HG02642 (cell line): ENCODE measurements around the gene ALG3.

Experiments
- ATAC-seq: cut with Tn5 transposase; IDR thresholded peaks from one replicate; pipeline ENCODE4 v1.9.1; 2021; ENCODE audit warnings: mild to moderate bottlenecking; ENCODE audit not compliant: unreplicated experiment, poor library complexity

The ALG3 gene

DNA sequence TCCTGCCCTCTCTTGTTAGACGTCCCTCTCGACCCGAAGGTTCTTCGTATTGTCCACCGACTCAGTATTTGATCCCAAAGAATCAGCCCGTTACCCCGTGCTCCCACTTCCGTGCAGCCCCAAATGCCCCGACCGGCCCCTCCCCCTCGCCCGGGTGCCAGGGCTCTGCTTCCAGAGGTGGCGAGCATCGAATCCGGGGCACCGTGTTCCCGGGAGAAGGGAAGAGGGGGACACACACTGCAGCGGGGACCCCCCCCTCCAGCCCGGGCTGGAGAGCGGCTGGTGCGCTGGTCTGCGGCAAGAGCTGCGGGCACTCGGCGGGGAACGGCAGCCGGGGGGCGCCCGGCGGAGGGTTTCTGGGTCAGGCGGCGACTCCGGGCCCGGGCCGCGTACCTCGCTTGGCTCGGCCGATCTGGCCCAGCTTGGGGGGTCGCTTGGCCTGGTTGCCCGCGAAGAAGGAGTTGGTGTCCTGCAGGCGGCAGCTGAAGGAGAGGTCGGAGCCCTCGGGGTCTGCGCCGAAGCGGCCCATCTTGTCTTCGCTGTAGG lies 12.0 kb upstream of the ALG3 start:
- ATAC-seq = no peak

DNA sequence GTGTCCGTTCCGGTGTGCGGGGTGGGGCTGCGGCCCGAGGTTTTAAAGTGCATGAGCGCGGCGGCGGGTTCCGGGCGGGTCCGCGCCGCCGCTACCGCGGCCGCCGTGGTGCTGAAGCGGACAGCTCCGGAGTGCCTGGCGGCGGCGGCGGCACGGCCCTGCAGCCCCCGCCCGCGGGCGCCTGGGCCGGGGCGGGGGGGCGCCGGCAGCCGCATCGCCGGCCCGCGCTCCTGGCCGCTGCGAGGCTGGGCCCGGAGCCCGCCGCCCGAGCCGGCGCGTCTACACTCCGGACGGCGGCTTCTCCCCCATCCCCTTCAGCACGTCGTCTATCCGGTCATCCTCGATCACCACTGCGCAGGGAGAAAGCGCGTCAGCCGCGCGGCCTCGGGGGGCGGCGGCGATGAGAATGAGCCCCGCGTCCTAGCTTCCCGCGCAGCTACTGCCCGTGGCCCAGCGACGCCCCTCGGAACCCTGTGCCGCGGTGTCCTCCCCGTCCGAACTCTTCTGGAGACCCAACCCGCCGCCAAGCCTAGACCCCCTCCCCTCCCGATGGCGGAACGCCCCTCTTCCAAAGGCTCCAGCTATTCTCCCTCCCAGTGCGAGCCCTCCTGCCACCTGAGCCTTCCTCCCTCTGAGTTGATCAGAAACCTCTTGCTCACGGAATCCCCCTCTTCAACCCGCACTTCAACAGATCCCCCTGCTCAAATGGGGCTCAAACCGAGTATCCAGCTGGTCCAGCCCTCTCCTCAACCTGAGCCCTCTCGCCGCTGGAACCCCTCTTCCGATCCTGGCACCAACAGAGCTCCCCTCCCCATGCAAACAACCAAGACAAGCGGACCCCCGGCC lies 11.3 kb upstream of the ALG3 start:
- ATAC-seq = no peak

DNA sequence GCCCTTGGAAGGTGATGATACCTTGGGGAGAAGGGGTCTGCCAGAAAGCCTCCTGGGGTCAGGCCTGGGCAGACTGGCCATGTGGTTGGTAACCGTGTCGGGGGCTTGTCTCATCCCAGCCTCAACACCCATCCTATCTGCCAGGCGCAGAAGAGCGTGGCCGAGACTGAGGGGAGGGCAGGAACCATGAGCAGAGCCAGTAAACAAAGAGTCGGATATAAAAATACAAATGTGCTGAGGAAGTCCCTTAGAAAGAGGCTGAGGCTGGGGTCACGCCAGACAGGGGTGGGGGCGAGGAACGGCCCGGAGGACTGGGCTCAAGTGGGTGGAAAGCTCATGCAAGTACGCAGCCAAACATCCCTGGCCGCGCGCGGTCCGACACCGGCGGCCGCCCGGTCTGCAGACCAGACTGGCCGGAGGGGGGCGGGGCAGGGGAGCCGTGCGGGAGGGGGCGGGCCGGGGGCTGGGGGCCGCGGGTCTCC lies 10.7 kb upstream of the ALG3 start:
- ATAC-seq = no peak

- no peak for ATAC-seq
Measured at GRCh38 chr3:184258926-184259325, 10.2 kb upstream of the ALG3 start.

- no peak for ATAC-seq
Measured at GRCh38 chr3:184257083-184257915, 8.5 kb upstream of the ALG3 start.

DNA sequence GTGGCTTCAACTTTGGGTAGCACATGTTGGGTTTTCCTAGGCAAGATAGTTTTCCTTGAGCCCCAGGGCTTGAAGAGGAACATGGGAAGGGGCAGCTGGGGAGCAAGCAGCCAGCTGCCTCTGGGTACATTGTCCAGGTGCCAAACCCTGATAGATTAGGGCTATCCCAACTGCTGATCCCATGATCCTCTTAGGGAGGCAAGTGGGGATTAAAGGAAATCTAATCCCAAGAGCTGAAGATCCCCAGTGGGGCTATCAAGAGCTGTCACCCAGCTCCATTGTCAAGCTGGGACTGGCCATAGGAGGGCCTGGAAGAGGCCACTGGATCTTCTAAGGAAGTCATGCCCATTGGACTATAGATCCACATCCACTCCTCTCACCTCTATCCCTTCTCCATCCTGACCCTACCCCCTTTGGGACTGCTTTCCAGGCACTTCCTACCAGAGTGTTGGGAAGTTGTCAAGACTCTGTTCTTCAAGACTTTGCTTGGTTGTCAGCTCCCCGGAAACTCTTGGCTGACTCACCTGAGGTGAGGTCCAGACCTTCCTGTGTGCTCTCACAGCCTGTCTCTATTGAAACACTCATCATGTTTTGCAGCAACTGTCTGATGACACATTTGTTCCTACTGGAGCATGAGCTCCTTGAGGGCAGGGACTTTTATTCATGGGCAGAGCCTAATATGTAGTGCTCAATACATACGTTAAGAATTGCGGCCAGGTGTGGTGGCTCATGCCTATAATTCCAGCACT lies 6.7 kb upstream of the ALG3 start:
- ATAC-seq = no peak

DNA sequence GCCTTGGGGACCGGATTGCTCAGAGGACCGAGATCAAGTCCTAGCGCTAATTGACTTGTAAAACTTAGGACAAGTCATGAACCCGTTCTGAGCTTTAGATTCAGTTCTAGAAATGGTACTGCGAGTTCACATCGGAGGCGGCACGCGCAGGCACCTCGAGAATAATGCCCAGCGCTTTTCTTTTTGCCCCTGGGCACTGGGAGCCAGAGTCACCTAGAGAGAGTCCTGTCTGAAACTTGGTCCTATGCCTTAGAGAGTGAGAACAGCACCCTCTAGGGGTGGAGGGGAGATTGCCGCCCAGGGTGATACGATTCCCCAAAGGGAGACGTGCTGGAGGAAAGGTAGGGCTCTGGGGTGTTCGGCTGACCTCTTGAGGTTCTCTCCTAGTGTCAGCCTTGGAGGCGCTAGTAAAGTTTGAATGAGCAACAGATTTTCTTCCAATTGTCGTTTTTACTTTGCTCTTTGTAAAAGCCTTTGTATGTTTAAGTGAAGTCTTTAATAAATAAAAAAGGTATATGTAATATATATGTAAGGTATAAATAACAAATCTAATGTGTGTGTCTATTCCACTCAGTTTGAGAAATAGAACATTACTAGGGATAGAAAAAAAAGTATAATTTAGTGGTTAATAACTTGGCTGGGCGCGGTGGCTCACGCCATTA lies 1.5 kb upstream of the ALG3 start:
- peak; percentile 60 for ATAC-seq

DNA sequence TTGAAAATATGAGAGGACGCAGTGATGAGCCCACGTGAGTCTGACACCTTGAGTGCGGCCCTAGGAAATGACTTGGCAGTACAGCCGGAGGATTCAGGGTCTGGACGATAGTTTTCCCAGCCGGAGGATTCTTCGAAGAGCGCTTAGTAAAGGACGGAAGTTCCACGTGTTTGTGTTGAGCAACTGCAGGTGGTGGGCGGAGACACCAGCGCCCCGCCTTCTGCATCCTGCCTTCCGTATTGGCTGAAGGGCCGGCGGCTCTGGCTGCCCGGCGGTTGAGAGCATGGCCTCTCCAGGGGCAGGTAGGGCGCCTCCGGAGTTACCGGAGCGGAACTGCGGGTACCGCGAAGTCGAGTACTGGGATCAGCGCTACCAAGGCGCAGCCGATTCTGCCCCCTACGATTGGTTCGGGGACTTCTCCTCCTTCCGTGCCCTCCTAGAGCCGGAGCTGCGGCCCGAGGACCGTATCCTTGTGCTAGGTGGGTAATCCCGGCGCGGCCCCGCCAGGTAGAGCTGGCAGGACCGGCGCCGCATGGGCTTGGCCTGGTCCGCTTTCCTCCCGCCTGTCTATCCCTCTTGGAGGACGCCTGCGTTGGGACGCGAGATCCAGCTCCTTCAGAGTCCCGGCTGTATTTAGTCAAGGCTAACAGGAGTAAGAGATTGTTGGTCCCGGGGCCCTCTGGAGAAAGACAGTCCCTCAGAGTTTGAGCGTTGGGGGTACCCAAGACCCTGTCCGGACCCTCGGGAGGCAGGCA lies 827 bp upstream of the ALG3 start, which contains the start of gene EEF1AKMT4:
Gene EEF1AKMT4, plus strand, starts transcription at position 261 of the 755 bp plus-strand sequence. Its CDS starts 23 bp downstream, at position 284.
- peak; percentile 88 for ATAC-seq

DNA sequence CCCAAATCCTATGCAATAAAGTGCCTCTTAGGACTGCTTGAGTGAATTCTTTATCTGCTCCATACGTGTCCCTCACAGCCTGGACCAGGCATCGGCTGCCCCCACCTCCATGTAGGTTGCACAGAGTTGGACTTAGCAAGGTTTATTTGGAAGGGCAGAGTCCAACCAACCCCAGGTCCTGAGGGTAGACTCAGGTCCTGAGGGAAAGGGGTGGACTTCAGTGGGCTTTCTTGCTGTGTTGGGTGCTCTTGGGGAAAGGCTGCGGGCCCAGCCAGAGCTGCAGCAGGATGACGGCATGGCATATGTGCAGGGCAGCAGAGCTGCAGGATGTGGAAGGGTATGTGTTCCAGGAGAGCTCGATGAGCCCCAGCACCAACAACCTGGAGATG lies 6.5 kb downstream of the ALG3 start:
- no peak for ATAC-seq

DNA sequence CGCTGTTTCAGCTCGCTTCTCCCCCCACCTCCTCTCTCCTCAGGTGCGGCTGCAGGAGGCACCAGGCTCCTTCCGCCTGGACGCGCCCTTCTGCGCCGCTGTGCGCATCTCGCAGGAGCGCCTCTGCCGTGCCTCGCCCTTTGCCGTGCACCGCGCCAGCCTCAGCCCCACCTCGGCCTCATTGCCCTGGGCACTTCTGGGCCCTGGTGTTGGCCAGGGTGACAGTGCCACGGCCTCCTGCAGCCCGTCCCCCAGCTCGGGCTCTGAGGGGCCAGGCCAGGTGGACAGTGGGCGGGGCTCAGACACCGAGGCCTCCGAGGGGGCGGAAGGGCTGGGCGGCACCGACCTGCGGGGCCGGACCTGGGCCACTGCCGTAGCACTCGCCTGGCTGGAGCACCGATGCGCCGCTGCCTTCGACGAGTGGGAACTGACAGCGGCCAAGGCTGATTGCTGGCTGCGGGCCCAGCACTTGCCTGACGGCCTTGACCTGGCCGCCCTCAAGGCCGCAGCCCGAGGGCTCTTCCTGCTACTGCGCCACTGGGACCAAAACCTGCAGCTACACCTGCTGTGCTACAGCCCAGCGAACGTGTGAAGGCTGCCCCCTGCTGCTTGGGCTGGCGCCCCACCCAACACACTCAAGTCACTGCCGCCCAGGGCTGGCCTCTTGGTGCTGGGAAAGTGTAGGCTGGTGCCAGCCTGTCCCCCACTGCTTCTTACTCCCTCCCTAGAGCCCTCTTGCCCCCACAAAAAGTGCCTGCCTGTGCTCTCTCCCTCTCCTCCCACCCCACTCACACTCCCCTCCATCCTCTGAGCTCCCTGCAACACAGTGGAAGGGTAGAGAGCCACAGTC lies 7.1 kb downstream of the ALG3 start:
- ATAC-seq = no peak

- ATAC-seq = no peak
Measured at GRCh38 chr3:184241141-184241446, 7.7 kb downstream of the ALG3 start.

DNA sequence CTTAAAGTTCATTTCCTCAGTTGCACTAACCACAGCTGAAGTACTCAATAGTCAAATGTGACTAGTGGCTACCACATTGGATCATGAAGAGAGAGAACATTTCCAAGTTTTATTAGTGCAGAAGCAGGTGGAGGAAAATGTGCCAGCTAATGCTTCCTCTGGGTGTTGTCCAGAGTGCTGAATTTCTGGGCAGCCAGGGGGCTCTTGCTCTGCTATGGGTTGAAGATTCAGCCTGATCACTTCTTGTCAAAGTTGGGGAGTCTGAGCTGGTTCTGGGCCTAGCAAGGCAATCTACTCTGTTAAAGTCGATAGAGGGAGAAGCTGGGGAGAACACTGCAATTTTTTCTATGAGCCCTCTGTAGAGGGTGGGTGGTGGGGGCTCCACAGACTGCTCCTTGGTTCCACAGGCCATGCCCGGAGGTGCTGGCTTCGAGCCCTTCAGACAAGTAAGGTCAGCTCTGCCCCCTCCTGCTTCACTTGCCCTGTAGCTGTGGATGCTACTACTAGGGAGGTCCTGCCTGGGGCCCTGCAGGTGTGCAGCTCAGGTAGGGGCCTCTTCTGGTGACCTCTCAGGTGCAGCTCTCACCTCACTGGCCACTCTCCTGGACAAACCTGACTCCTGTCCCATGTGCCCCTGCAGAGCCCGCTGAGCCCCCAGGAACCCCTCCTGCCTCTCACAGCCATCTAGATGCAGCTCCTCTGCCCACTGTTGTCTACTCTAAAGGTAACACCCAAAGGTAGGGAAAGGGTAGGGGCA lies 8.2 kb downstream of the ALG3 start:
- no peak for ATAC-seq

GRCh38 chr3:184239708-184240107 lies 9.1 kb downstream of the ALG3 start:
- no peak for ATAC-seq

- no peak for ATAC-seq
Measured at GRCh38 chr3:184239221-184239620, 9.5 kb downstream of the ALG3 start.

GRCh38 chr3:184238246-184238818 lies 10.4 kb downstream of the ALG3 start:
- no peak for ATAC-seq

DNA sequence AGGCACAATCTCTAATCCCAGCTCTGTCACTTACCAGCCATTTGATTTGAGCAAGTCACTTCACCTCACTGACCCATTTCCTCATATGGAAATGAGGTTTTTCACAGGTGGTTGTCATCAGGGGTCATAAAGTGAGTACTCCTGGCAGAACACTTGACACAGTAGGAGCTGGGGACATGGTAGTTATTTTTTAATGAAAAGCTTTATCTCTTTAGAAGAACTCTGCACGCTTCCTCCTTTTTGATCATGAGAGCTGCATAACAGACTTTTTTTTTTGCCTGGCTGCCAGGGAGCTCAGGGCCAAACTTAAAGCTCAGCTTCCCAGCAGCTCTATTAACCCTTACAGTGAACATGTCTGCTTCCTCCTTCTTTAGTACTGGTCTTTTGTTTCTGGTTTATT lies 11.0 kb downstream of the ALG3 start:
- no peak for ATAC-seq

- no peak for ATAC-seq
Measured at GRCh38 chr3:184237211-184237610, 11.6 kb downstream of the ALG3 start.
